Stimulated activated CD4-positive, alpha-beta T cell treated with anti-CD3 and anti-CD28 coated beads, Interleukin-12 subunit alpha, Interleukin-12 subunit beta, amount 100 ng/mL, for 4 hours (primary cell): ENCODE results near the gene PAH.

Source experiments
- DNase-seq: peaks from one replicate; pipeline ENCODE4 v3.0.0-alpha.2; 2020

PAH gene

GRCh38 chr12:102814691-102815367 is 102.2 kb downstream of the PAH start:
- no peak for DNase-seq

GRCh38 chr12:102812344-102812743 is 104.7 kb downstream of the PAH start:
- DNase-seq = no peak

GRCh38 chr12:102811110-102811737 is 105.8 kb downstream of the PAH start:
- DNase-seq = no peak

GRCh38 chr12:102808412-102808811 is 108.6 kb downstream of the PAH start:
- DNase-seq = no peak

GRCh38 chr12:102806592-102806991 is 110.5 kb downstream of the PAH start:
- no peak for DNase-seq

GRCh38 chr12:102806110-102806509 is 110.9 kb downstream of the PAH start:
- DNase-seq = no peak

- DNase-seq = no peak
Observed at GRCh38 chr12:102800565-102800964, 116.5 kb downstream of the PAH start.

GRCh38 chr12:102799229-102799628 is 117.8 kb downstream of the PAH start:
- no peak for DNase-seq

GRCh38 chr12:102797528-102797927 is 119.5 kb downstream of the PAH start:
- DNase-seq = no peak

- no peak for DNase-seq
Observed at GRCh38 chr12:102793921-102794320, 123.1 kb downstream of the PAH start.
